ENCODE measurements around the gene ANKRD13B.

The ANKRD13B gene

DNA sequence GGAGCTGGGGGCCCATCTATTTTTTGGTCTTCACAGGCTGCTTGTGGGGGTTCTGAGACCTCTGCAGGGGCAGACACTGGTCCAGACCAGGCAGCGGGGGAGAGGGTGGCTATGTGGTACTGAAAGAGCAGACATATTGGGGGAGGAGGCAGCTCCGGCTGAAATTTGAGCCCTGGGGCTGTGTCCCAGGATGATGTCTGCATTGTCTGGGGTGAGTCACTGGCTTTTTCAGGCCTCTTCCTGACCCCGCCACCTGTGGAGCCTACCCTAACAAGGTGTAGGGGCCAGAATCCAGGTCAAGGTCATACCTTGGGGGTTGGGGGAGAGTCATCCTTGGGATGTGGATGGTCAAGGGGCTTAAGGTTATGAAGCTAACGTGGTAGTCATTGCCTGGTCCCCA is 27.3 kb downstream of the ANKRD13B start (continued):
- TF ChIP-seq ZNF518A (tag by site-specific recombination; conservative IDR thresholded peaks at IDR 0.05; ENCODE audit: low read depth) (no peak), ZNF660 (tag by site-specific recombination; IDR thresholded peaks at IDR 0.05) (no peak), ZNF558 (tag by site-specific recombination; IDR thresholded peaks at IDR 0.05) (no peak), AEBP2 (tag by site-specific recombination; IDR thresholded peaks at IDR 0.05; ENCODE audit: borderline replicate concordance) (no peak), ZNF600 (tag by site-specific recombination; IDR thresholded peaks at IDR 0.05) (no peak), ZSCAN30 (tag by site-specific recombination; IDR thresholded peaks at IDR 0.05) (no peak), ZNF362 (tag by site-specific recombination; IDR thresholded peaks at IDR 0.05) (no peak), ZSCAN16 (tag by site-specific recombination; IDR thresholded peaks at IDR 0.05) (no peak), GLI2 (tag by site-specific recombination; IDR thresholded peaks at IDR 0.05; ENCODE audit: borderline replicate concordance, low read depth) (no peak), SP2 (tag by site-specific recombination; IDR thresholded peaks at IDR 0.05) (no peak), ZNF510 (tag by site-specific recombination; IDR thresholded peaks at IDR 0.05; ENCODE audit: insufficient replicate concordance) (no peak), ZNF18 (tag by site-specific recombination; IDR thresholded peaks at IDR 0.05) (no peak), ZIC2 (tag by site-specific recombination; IDR thresholded peaks at IDR 0.05) (peak; percentile 11; the same call in 1 of the 2 replicates), ZNF830 (tag by site-specific recombination; IDR thresholded peaks at IDR 0.05; ENCODE audit: low read depth) (no peak), ZFP69B (tag by site-specific recombination; IDR thresholded peaks at IDR 0.05) (no peak), ZNF366 (tag by site-specific recombination; conservative IDR thresholded peaks at IDR 0.05) (0 out of 2 replicates have a peak, but pooled peaks have one; percentile 27), ZNF24 (tag by site-specific recombination; IDR thresholded peaks at IDR 0.05) (0 out of 2 replicates have a peak, but pooled peaks have one; percentile 40), KLF9 (tag by site-specific recombination; IDR thresholded peaks at IDR 0.05; ENCODE audit: low read depth) (no peak), ZNF677 (tag by site-specific recombination; IDR thresholded peaks at IDR 0.05) (no peak), KLF17 (tag by site-specific recombination; IDR thresholded peaks at IDR 0.05) (peak; percentile 35; the same call in 1 of the 2 replicates)
- TF ChIP-seq, protein P1, sequence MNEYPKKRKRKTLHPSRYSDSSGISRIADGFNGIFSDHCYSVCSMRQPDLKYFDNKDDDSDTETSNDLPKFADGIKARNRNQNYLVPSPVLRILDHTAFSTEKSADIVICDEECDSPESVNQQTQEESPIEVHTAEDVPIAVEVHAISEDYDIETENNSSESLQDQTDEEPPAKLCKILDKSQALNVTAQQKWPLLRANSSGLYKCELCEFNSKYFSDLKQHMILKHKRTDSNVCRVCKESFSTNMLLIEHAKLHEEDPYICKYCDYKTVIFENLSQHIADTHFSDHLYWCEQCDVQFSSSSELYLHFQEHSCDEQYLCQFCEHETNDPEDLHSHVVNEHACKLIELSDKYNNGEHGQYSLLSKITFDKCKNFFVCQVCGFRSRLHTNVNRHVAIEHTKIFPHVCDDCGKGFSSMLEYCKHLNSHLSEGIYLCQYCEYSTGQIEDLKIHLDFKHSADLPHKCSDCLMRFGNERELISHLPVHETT (tag by site-specific recombination; IDR thresholded peaks at IDR 0.05), result peak; percentile 62; the same call in 1 of the 2 replicates
- TF ChIP-seq, protein P2, sequence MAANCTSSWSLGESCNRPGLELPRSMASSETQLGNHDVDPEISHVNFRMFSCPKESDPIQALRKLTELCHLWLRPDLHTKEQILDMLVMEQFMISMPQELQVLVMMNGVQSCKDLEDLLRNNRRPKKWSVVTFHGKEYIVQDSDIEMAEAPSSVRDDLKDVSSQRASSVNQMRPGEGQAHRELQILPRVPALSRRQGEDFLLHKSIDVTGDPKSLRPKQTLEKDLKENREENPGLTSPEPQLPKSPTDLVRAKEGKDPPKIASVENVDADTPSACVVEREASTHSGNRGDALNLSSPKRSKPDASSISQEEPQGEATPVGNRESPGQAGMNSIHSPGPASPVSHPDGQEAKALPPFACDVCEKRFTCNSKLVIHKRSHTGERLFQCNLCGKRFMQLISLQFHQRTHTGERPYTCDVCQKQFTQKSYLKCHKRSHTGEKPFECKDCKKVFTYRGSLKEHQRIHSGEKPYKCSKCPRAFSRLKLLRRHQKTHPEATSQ (tag by site-specific recombination; IDR thresholded peaks at IDR 0.05), result no peak
- TF ChIP-seq, protein P3, sequence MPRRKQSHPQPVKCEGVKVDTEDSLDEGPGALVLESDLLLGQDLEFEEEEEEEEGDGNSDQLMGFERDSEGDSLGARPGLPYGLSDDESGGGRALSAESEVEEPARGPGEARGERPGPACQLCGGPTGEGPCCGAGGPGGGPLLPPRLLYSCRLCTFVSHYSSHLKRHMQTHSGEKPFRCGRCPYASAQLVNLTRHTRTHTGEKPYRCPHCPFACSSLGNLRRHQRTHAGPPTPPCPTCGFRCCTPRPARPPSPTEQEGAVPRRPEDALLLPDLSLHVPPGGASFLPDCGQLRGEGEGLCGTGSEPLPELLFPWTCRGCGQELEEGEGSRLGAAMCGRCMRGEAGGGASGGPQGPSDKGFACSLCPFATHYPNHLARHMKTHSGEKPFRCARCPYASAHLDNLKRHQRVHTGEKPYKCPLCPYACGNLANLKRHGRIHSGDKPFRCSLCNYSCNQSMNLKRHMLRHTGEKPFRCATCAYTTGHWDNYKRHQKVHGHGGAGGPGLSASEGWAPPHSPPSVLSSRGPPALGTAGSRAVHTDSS (tag by site-specific recombination; IDR thresholded peaks at IDR 0.05), result no peak
